Ovary (tissue), 3 donors: ENCODE data around the gene DSG3.

Experiments
- EP300 ChIP-seq: sonication (generic); formaldehyde crosslinking; IDR thresholded peaks from one replicate; pipeline ENCODE4 v1.6.1; 2017; ENCODE audit warnings: antibody characterized with exemption
- POLR2A ChIP-seq: fragments of 450-650 bp; IDR thresholded peaks from one replicate; pipeline ENCODE4 v1.6.1; 2017; ENCODE audit warnings: antibody characterized with exemption, mild to moderate bottlenecking, moderate library complexity
- TF ChIP-seq, protein P1 (sequence below), 3 donors: fragments of 450-650 bp in 2 of 3; fragments of 200-600 bp in 1 of 3; IDR thresholded peaks; one replicate each; pipeline versions ENCODE4 v1.5.1 to v1.8.0; 2016 to 2022; ENCODE audit warnings: antibody characterized with exemption in 3 of 3, mild to moderate bottlenecking in 1 of 3
- donor health status: DM: no; HTN: no; CAD: no.

DNA sequence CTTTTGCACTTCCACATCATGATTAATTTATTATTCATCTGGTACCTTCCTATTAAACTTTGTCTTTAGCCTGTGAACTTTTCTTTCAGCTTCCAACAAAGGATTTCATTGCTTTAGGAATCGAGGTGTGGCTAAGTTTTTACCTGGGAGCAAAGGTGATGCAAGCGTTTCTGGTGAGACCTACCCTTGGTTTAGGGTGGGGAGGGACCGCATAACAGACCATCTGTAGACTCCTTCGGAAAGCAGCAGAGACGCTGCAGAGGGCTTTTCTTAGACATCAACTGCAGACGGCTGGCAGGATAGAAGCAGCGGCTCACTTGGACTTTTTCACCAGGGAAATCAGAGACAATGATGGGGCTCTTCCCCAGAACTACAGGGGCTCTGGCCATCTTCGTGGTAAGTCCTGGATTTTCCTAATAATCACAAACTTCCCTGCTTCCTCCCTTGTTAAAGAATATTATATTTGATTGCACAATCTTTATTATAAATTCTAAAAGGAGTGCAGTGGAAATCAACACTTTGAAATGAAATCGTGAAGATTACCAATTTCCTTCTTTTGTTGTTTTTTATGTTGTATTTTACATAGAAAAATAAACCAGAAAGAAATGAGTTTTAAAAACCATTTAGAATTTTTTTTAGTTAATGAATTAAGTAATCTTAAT, at the start of gene DSG3:
- TF ChIP-seq, protein P1, sequence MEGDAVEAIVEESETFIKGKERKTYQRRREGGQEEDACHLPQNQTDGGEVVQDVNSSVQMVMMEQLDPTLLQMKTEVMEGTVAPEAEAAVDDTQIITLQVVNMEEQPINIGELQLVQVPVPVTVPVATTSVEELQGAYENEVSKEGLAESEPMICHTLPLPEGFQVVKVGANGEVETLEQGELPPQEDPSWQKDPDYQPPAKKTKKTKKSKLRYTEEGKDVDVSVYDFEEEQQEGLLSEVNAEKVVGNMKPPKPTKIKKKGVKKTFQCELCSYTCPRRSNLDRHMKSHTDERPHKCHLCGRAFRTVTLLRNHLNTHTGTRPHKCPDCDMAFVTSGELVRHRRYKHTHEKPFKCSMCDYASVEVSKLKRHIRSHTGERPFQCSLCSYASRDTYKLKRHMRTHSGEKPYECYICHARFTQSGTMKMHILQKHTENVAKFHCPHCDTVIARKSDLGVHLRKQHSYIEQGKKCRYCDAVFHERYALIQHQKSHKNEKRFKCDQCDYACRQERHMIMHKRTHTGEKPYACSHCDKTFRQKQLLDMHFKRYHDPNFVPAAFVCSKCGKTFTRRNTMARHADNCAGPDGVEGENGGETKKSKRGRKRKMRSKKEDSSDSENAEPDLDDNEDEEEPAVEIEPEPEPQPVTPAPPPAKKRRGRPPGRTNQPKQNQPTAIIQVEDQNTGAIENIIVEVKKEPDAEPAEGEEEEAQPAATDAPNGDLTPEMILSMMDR (IDR thresholded peaks at IDR 0.05) = no peak
- TF ChIP-seq POLR2A (no peak), EP300 (no peak)
